Natural killer cell treated with Interleukin-12 subunit alpha and Interleukin-12 subunit beta and Interleukin-15 and Interleukin-18, amount 100 ng/mL, for 72 hours (primary cell): ENCODE data around the gene SMIM33. TPM values are rescaled to one million over a fixed set of nuclear protein-coding genes. Genes with fewer than 3 reads are reported as not detected.

Experiments
- ATAC-seq, 2 donors: fragments of 150-1000 bp; cut with Tn5 transposase in 1 of 2; sonication (Bioruptor Pico), chemical (Tn5 transposase) in 1 of 2; 2 replicates each; pipeline ENCODE4 v1.10.0; 2021
- DNase-seq: peaks from one replicate; pipeline ENCODE4 v3.0.0; 2022; ENCODE audit warnings: low spot score
- H3K27ac Mint-ChIP-seq, 2 donors: 1 replicate in 1 of 2; 2 replicates in 1 of 2; pipeline ENCODE4 v1.8.0; 2022; ENCODE audit warnings: mixed read lengths in 2 of 2, mild to moderate bottlenecking in 1 of 2, moderate library complexity in 1 of 2
- H3K27me3 Mint-ChIP-seq, 2 donors: 1 replicate in 1 of 2; 2 replicates in 1 of 2; pipeline ENCODE4 v1.8.0; 2022; ENCODE audit warnings: mixed read lengths in 2 of 2
- H3K36me3 Mint-ChIP-seq: one replicate; pipeline ENCODE4 v1.8.0; 2022; ENCODE audit warnings: mixed read lengths
- H3K4me1 Mint-ChIP-seq, 2 donors: 1 replicate in 1 of 2; 2 replicates in 1 of 2; pipeline ENCODE4 v1.8.0; 2022; ENCODE audit warnings: low read depth in 2 of 2, mixed read lengths in 2 of 2, mild to moderate bottlenecking in 1 of 2
- H3K4me3 Mint-ChIP-seq: one replicate; pipeline ENCODE4 v1.8.0; 2022; ENCODE audit warnings: mixed read lengths
- H3K9me3 Mint-ChIP-seq: 2 replicates; pipeline ENCODE4 v1.8.0; 2022; ENCODE audit warnings: mixed read lengths
- total RNA-seq, 2 donors: library from RNA; stranded (reverse); gene quantifications; one replicate each; pipeline ENCODE4 v1.2.3, GENCODE V29; 2022

The SMIM33 gene
- total RNA-seq, 2 donors from 2014 or later: not detected

GRCh38 chr5:139446956-139447779, 23.6 kb upstream of the SMIM33 start:
- Mint-ChIP-seq H3K27ac (peak overlapping the region; percentile 87), H3K4me1 (peaks cover 31 to 45% of the 10 kb centered on the region in 2 donors)

GRCh38 chr5:139451176-139451575, 19.6 kb upstream of the SMIM33 start:
- Mint-ChIP-seq H3K27me3 (peaks cover 0 to 7% of the 10 kb centered on the region in 2 donors), H3K4me3 (no peak overlapping the region), H3K36me3 (peaks cover 6% of the 10 kb centered on the region), H3K4me1 (peaks cover 43 to 48% of the 10 kb centered on the region in 2 donors), H3K27ac (no peak overlapping the region), H3K9me3 (no peaks in the 10 kb centered on the region)
- DNase-seq: no peak
- peak in 1 of 2 donors; percentile 10 for ATAC-seq

More at GRCh38 chr5:139446956-139447779, 23.6 kb upstream of the SMIM33 start:
- H3K36me3 Mint-ChIP-seq: peaks cover 6% of the 10 kb centered on the region
- H3K4me3 Mint-ChIP-seq: peak overlapping the region; percentile 72
- H3K9me3 Mint-ChIP-seq: no peaks in the 10 kb centered on the region
- peak; percentile 68 to 78 for ATAC-seq
- no peak for DNase-seq
- H3K27me3 Mint-ChIP-seq: peaks cover 0 to 14% of the 10 kb centered on the region in 2 donors

GRCh38 chr5:139451878-139452660, 18.7 kb upstream of the SMIM33 start:
- Mint-ChIP-seq H3K27me3 (peaks cover 0 to 2% of the 10 kb centered on the region in 2 donors), H3K4me1 (peaks cover 40 to 42% of the 10 kb centered on the region in 2 donors), H3K27ac (no peak overlapping the region), H3K9me3 (no peaks in the 10 kb centered on the region), H3K36me3 (peaks cover 2% of the 10 kb centered on the region), H3K4me3 (no peak overlapping the region)
- ATAC-seq (peak; percentile 7 to 34), DNase-seq (no peak)

- Mint-ChIP-seq H3K4me3 (peak overlapping the region; percentile 47), H3K36me3 (no peaks in the 10 kb centered on the region), H3K4me1 (peaks cover 36 to 41% of the 10 kb centered on the region in 2 donors), H3K27me3 (no peaks in the 10 kb centered on the region), H3K27ac (peak overlapping the region; percentile 17 to 50), H3K9me3 (no peaks in the 10 kb centered on the region)
- DNase-seq (no peak), ATAC-seq (peak; percentile 26 to 54)
Measured at GRCh38 chr5:139453683-139454567, 16.9 kb upstream of the SMIM33 start.

- H3K9me3 Mint-ChIP-seq: no peaks in the 10 kb centered on the region
- ATAC-seq (no peak), DNase-seq (no peak)
- H3K27ac Mint-ChIP-seq: peak overlapping the region; percentile 17 to 50
- H3K4me3 Mint-ChIP-seq: peak overlapping the region; percentile 47
- H3K36me3 Mint-ChIP-seq: no peaks in the 10 kb centered on the region
- H3K4me1 Mint-ChIP-seq: peaks cover 41 to 47% of the 10 kb centered on the region in 2 donors
- H3K27me3 Mint-ChIP-seq: no peaks in the 10 kb centered on the region
Measured at GRCh38 chr5:139454568-139455290, 16.1 kb upstream of the SMIM33 start.

GRCh38 chr5:139456776-139457175, 14.0 kb upstream of the SMIM33 start:
- Mint-ChIP-seq H3K27ac (peak overlapping the region; percentile 17 to 86), H3K9me3 (no peaks in the 10 kb centered on the region), H3K4me3 (no peak overlapping the region), H3K27me3 (no peaks in the 10 kb centered on the region), H3K4me1 (peaks cover 49 to 54% of the 10 kb centered on the region in 2 donors), H3K36me3 (no peaks in the 10 kb centered on the region)
- ATAC-seq: no peak
- no peak for DNase-seq

- DNase-seq (no peak), ATAC-seq (no peak)
- Mint-ChIP-seq H3K27ac (peak overlapping the region; percentile 17 to 86), H3K36me3 (no peaks in the 10 kb centered on the region), H3K4me1 (peaks cover 49 to 56% of the 10 kb centered on the region in 2 donors), H3K4me3 (peak overlapping the region; percentile 34), H3K9me3 (no peaks in the 10 kb centered on the region), H3K27me3 (no peaks in the 10 kb centered on the region)
Measured at GRCh38 chr5:139457241-139457640, 13.6 kb upstream of the SMIM33 start.

GRCh38 chr5:139457653-139458306, 13.0 kb upstream of the SMIM33 start:
- Mint-ChIP-seq H3K4me3 (peak overlapping the region; percentile 34), H3K27me3 (no peaks in the 10 kb centered on the region), H3K27ac (peak overlapping the region; percentile 86 to 95), H3K36me3 (no peaks in the 10 kb centered on the region), H3K4me1 (peaks cover 49 to 56% of the 10 kb centered on the region in 2 donors), H3K9me3 (no peaks in the 10 kb centered on the region)
- ATAC-seq (peak in 1 of 2 donors; percentile 31), DNase-seq (no peak)

GRCh38 chr5:139458580-139459407, 12.0 kb upstream of the SMIM33 start:
- H3K27me3 Mint-ChIP-seq: no peaks in the 10 kb centered on the region
- no peaks in the 10 kb centered on the region for H3K9me3 Mint-ChIP-seq
- peaks cover 46 to 52% of the 10 kb centered on the region in 2 donors for H3K4me1 Mint-ChIP-seq
- peak; percentile 95 for ATAC-seq
- H3K36me3 Mint-ChIP-seq: no peaks in the 10 kb centered on the region
- peak overlapping the region; percentile 86 to 95 for H3K27ac Mint-ChIP-seq
- peak; percentile 87 for DNase-seq
- peak overlapping the region; percentile 91 for H3K4me3 Mint-ChIP-seq

- ATAC-seq (no peak), DNase-seq (no peak)
- H3K4me3 Mint-ChIP-seq: peak overlapping the region; percentile 91
- no peaks in the 10 kb centered on the region for H3K9me3 Mint-ChIP-seq
- no peaks in the 10 kb centered on the region for H3K27me3 Mint-ChIP-seq
- H3K36me3 Mint-ChIP-seq: no peaks in the 10 kb centered on the region
- H3K27ac Mint-ChIP-seq: peak overlapping the region; percentile 86 to 95
- H3K4me1 Mint-ChIP-seq: peaks cover 39 to 45% of the 10 kb centered on the region in 2 donors
Measured at GRCh38 chr5:139459451-139459934, 11.3 kb upstream of the SMIM33 start.

- ATAC-seq (no peak), DNase-seq (no peak)
- H3K27ac Mint-ChIP-seq: peak overlapping the region; percentile 70 to 95
- no peaks in the 10 kb centered on the region for H3K36me3 Mint-ChIP-seq
- H3K27me3 Mint-ChIP-seq: no peaks in the 10 kb centered on the region
- H3K9me3 Mint-ChIP-seq: no peaks in the 10 kb centered on the region
- peak overlapping the region; percentile 91 for H3K4me3 Mint-ChIP-seq
- peaks cover 31 to 36% of the 10 kb centered on the region in 2 donors for H3K4me1 Mint-ChIP-seq
Measured at GRCh38 chr5:139460455-139460854, 10.3 kb upstream of the SMIM33 start.
